GM19351 (cell line): ENCODE data around the gene SNORC.

Source experiments
- ATAC-seq: cut with Tn5 transposase; IDR thresholded peaks from one replicate; pipeline ENCODE4 v1.9.1; 2021; ENCODE audit warnings: mild to moderate bottlenecking, moderate library complexity; ENCODE audit not compliant: unreplicated experiment

The SNORC gene

DNA sequence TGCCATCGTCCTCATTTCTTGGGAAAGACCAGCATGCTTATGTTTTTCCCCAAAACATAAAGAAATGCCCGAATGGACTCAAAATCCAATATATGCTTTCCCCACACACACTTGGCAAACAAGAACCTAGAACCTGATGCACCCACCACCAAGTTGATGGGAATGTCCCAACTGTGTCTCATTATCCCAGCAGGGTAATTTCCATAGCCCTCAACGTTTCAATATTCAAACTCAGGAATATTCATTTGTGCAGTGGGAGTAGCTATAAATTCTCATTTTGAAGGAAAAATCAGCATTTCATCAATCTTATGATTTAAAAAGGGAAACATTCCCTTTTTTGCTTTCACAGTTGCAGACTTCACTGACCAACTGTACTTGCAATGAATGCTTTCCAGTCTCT, 50.7 kb downstream of the SNORC start:
- no peak for ATAC-seq

DNA sequence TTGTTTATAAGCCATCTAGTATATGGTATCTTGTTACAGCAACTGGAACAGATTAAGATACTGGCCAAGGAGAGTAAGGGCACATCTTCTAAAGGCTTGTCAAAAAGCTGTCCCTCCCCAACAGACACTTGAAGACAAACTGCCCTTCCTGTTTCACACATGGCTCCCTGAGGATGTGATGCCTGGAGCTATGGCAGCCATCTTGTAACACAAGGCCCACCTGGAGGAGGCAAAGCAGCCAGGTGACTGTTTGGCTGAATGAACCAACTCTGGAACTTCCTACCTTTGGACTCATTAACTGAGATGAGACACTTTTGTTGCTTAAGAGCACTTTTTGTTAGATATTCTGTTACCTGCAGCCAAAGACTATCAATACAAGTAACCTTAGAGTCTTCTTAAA, 54.4 kb downstream of the SNORC start:
- ATAC-seq, result no peak

DNA sequence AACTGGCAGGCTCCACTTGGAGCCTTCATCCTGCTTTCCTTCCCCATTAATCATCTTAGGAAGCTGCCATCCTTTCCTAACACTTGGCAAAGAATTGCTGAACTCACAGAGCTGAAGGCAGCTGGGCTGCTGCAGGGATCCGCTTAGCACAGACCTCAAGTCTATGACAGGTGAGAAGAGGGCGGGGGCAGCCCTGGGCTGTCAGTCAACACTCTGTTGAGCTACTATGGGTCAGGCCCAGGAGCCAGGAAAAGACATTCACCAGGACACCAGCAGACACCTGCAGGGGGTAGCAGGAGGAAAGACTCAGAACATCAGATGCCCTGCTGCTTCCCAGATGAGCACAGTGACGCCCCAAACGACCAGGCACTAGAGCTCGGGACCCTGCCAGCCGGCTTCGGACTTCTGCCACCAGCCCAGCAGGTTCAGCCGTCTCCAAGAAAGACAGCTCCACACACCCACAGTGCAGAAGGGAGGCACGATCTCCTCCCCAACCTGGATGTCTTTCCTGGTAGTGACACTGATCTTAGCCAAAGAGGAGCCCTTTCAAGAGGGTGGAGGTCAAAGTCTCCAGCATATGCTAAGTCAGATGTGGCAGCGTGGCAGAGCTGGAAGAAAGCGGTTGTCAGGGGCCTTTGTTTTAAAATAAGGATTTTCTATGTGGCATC, 55.2 kb downstream of the SNORC start:
- no peak for ATAC-seq

DNA sequence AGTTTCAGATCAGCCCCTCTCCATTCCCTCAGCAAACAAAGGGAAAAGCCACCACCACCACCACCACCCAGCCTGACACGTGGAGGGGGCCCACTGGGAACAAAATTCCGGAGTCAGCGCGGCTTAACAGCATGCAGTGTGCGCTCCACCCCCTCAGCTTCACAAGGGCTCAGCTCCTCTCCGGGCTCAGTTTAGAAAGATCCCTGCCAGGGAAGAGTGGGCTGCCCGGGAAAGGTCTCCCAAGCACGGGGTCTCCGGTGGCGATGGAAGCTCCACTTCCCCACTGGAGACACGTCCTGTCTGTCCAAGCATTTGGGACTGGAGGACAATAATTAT, 55.7 kb downstream of the SNORC start:
- ATAC-seq, result no peak

DNA sequence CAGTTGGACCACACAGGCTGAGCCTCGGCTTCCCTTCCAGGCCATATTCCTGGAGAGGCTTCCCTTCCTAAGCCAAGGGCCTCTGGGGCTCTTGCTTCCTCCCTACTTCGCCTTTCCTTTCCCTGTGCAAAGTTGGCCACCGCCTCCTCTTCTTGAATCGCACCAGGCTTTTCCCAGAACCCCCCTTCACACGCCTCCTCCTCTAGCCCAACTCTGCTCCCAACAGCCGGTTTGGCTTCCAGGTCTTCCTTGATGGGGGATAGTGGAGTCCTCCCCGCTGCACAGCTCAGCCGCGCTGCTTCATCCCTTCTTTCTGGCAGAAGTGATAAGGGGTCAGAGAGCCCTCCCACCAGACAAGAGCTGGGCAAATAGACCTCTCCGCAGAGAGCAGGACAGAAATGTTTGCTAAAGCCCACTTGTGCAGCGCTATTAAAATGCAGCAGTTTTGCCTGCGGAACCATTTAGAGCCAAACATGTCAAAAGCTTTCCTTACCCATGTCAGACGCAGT, 56.4 kb downstream of the SNORC start:
- no peak for ATAC-seq

DNA sequence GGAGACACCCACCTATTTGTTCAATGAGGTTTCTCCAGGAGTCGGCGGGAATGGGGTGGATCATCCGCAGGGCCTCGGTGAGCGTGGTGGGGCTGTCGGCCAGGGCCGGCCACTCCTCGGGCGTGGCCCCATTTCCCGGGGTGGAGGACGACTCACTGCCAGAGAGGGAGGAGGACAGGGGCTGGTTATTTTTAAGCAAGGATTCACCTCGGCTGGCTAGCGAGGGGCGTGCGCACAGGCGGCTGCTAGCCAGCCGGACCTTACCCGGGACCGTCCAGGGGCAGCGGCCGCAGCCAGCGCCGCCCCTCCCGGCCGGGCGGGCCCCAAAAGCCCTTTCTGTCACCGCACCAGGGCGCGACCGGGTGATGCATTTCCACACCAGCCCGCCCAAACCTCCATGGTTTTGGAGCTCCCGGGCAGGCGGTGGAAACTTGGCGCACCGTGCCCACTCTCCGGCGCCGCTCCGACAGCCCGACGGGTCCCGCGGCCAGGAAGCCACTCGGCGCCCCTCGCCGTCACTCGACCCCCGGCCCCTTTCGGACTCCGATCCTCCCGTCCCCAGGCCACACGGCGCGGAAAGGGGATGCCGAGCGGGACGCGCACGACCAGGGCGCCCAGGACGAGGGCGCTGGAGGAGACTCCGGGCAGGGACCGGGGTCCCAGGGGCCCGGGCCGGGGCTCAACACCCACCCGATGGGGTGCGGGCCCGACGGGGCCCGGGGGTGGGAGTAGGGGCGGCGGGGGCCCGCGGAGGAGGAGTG, 57.1 kb downstream of the SNORC start:
- ATAC-seq, result no peak

DNA sequence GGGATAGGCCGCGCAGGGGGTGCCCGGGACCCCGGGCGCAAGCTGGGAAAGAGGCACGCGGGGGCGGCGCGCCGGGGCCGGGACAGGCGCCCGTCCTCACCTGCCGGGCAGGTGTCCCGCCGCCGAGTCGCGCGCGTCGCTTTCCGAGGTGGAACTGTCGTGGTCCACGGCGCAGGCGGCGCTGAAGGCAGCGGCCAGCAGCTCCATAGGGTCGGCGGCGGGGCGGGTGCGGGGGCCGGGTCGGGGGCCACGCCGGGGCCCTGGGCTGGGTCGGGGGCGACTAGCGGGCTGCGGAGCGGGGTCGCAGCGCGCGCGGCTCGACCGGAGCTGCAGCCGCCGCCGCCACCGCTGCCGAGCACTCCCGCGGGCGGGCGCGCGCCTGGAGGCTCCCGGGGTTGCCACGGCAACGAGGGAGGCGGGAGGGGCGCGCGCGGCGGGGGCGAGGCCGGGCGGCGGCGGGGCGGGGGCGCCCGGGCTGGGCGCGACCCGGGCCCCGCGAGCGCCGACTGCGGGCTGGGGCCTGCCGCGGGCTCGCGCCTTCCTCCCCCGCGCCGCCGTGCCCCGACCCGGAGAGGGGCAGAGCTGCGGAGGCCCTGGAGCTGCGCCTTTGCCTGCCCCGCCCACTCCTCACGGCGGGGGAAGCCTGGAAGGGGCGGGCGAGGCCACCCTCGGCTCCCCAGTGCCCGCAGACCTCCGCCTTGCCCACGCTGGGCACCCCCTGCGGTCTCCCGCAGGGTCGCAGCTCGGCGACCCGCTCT, 57.9 kb downstream of the SNORC start:
- no peak for ATAC-seq
